LNCaP clone FGC (cell line): ENCODE results near the gene IKBKE.

Experiments used
- DNase-seq: peaks from one replicate; pipeline ENCODE4 v3.0.0-alpha.2; 2011; ENCODE audit warnings: low read depth
- H3K4me3 ChIP-seq: 2 replicates; pipeline ENCODE4 v1.5.1; 2011; ENCODE audit warnings: mild to moderate bottlenecking, low read depth, low read length, control low read depth
- TF ChIP-seq, protein P1 (sequence below): IDR thresholded peaks from 2 replicates; pipeline ENCODE4 v1.5.1; 2012; ENCODE audit warnings: mild to moderate bottlenecking; ENCODE audit not compliant: control insufficient read depth, insufficient read depth; ENCODE audit errors: extremely low read depth

The IKBKE gene

DNA sequence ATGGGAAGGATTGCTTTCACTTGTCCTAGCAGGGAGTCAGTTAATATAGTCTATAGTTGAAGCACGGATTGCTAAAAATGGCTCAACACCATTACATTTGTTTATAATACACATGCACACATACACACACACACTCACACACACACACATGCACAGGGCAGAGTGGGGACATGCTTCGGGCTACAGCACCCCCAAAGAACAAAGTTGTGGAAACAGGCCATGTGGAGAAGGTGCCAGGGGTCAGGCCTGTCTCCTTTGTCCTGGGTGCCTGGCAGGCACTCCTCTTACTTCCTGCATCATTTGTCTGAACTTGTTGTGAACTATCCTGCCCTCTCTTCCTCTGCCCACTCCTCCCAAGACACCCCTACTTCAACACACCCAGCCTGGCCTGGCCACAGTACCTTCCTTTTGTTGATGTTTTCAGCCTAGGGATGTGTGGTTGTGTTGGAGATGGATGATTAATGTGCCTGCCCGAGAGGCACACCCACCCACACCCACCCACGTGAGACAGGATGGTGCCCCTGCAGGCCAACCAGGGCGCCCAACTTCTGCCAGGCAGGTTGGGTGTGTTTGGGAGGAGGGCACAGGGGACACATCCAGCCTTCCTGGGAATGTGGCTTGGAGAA, 54.6 kb downstream of the IKBKE start:
- no peak for DNase-seq
- H3K4me3 ChIP-seq = no peak overlapping the region

DNA sequence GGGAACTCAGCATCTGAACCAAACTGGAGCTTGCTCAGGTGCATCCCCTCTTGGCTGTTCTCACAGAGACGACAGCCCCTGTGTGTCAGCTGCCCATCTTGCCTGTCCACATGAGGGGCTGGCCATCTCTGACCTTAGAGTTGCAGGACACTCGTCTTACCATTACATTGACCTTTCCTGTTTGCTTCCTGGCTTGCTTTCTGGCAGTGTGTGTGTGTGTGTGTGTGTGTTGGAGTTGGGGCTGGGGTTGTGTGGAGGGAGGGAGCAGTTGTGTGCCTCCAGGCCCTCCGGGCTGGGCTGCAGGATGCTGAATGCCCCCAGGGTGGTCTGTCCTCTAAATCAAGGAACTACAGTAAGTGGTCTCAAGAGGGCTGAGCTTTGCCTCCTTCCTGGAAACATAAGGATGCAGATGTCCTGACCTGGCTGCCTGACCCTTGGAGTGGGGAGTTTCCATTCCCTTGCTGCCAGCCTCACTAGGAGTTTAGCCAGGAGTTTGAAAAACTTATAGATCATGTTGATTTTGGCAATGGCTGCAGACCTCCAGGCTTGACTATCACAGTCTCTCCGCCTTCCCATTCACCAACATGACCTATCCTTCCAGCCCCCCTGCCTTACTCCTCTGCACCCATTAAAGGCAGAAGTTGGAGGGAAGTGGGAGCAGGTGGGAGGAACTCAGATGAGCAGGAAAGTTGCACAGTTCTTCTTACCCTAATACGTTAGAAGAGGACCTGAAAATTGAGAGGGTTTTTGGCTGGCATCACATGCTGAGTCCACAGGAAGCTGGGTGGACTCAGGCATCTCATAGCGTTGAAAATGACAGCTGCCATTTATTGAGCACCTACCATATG, 56.0 kb downstream of the IKBKE start:
- TF ChIP-seq, protein P1, sequence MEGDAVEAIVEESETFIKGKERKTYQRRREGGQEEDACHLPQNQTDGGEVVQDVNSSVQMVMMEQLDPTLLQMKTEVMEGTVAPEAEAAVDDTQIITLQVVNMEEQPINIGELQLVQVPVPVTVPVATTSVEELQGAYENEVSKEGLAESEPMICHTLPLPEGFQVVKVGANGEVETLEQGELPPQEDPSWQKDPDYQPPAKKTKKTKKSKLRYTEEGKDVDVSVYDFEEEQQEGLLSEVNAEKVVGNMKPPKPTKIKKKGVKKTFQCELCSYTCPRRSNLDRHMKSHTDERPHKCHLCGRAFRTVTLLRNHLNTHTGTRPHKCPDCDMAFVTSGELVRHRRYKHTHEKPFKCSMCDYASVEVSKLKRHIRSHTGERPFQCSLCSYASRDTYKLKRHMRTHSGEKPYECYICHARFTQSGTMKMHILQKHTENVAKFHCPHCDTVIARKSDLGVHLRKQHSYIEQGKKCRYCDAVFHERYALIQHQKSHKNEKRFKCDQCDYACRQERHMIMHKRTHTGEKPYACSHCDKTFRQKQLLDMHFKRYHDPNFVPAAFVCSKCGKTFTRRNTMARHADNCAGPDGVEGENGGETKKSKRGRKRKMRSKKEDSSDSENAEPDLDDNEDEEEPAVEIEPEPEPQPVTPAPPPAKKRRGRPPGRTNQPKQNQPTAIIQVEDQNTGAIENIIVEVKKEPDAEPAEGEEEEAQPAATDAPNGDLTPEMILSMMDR = no peak
- no peak for DNase-seq
- H3K4me3 ChIP-seq = no peak overlapping the region

More for the DNA sequence above, 54.6 kb downstream of the IKBKE start:
- TF ChIP-seq, protein P1 = no peak

DNA sequence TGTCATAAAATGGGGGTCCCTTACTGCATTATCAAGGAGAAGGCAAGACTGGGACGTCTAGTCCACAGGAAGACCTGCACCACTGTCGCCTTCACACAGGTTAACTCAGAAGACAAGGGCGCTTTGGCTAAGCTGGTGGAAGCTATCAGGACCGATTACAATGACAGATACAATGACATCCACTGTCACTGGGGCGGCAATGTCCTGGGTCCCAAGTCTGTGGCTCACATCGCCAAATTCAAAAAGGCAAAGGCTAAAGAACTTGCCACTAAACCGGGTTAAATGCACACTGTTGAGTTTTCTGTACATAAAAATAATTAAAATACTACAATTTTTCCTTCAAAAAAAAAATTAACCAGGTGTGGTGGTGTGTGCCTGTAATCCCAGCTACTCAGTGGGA, 59.1 kb downstream of the IKBKE start:
- H3K4me3 ChIP-seq = no peak overlapping the region
- DNase-seq = no peak
- TF ChIP-seq, protein P1 = no peak

DNA sequence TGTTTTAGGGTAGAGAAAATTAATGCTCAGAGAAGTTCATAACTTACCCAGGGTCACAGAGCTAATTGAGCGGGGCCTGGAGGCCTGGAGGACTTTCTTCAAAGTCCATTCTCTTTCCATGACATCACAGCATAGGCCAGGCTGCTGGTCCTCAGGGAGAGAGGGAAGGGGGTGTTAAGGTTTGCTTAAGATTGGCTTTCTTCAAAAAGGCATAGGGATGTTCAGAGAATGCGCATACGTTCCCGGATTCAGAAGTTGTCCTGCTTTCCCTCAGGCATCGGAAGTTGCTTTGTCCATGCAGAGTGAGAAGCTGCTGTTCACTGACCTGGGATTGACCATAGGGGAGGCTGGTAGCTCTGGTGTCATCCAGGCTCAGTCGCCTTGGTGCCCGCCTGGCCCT, 62.1 kb downstream of the IKBKE start:
- TF ChIP-seq, protein P1 = no peak

DNA sequence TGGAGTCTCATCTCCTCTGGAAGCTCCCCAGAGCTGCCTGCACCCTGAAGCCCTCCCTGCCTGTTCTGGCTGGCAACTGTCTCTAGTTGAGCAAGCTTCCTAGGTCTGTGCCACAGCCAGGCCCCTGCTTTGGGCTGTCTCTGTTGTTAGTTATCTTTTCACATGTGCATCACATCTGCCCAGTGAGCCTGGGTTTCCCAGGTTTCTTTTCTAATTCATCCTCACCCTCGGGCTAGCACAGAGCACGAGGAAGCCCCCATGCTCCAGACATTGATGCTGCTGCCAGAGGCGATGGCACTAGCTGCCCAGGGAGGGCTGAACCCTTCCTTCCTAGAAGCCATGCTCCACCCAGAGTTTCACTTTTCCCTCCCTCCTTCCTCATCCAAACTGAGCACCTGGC, 64.3 kb downstream of the IKBKE start:
- no peak for DNase-seq
- H3K4me3 ChIP-seq = no peak overlapping the region
- TF ChIP-seq, protein P1 = no peak

More for the DNA sequence above, 62.1 kb downstream of the IKBKE start:
- DNase-seq = no peak
- H3K4me3 ChIP-seq = no peak overlapping the region

DNA sequence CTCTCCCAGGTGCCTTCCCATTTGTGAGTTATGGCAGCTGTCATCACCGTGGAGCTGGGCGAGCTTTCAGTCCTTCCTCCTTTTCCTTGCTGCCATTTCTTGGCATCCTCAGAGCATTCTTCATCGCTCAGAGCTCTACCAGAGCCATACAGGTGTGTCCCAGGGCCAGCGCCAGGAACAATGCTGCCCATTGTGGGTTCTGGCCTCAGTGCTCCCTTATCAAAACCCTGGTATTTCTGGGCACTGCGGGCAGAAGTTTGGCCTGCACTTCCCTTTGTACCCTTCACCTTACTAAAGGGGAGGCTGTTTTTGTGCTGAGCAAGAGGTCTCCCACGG, 65.5 kb downstream of the IKBKE start:
- no peak for DNase-seq
- no peak overlapping the region for H3K4me3 ChIP-seq
- TF ChIP-seq, protein P1 = no peak

DNA sequence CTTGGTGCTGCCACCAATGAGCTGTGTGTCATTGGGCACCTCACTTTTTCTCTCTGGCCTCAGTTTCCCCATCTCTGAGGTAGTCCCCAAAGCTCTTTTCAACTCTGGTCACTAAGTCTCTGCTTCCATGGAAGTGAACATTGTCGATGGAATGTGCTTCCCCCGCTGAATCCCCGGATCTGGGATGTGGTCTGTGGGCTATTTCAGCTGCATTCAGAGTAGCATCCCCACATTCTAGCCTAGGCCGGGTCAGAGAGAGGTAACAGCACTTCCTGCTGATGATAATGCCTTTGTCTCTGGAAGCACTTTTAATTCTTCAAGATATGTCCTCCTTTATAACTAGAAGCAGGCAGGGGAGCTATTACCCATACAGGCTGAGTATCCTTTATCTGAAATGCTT, 66.9 kb downstream of the IKBKE start:
- H3K4me3 ChIP-seq = no peak overlapping the region
- no peak for DNase-seq
- TF ChIP-seq, protein P1 = no peak
